ENCODE data around the gene LMNTD2.

Gene LMNTD2

DNA sequence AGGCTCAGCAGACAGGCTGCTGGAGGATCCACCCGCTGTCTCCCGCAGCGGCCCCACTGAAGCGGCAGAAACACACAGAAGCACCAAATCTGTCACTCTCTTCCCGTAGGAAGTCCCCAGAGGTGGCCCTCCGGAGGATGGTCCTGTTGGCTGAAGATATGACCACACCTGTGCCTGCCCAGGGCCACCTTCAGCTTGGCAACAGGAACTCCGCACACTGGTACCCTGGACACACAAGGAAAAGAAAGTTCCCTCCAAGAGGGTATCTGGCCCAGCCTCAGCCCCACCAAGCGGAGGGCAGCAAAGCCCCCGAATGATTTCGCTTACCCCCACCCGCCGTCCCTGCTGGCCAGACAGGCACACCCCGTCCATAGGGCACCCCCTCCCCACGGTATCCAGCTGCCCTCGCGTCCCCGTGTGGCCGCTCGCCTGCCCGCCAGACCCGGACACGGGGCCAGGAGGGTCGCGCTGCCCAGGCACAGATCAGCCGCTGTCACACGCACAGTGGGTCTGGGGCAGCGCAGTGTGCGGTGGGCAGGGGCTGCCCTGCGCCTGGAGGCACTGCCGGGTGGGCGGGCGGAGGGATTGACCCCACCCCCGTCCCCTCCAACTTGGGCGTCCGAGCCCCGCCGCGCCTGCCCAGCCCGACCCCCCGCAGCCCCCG lies 7.2 kb upstream of the LMNTD2 start:
- DNase-seq (ENCODE audit: low read depth) = no peak

DNA sequence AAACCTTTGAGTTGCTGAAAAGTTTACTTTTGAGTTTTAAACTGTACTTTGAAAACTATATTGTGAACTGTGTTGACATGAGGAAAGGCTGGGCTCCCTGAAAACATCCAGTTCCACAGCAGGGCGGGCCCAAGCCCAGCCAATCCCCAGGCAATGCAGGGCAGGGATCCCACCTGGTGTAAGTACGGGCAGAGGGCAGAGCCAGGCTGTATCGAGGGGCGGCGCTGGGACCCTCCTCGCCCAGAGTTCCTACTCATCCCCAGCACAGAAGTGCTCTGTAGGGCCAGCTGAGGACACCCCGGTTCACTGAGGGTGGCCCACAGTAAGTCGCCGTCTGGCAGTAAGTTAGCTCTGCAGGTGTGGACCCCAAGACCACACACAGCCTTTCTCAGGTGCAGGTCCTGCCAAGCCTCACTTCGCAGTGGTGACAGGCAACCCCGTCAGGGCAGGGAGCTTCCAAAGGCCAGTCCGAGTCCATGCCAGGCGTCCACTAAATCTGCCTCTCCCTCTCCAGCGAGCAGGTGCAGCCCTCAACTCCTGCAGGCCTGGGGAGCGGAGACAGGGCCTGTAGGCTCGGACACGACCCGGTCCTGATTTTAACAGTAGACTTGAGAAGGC lies 6.6 kb upstream of the LMNTD2 start:
- DNase-seq (ENCODE audit: low read depth) = no peak

DNA sequence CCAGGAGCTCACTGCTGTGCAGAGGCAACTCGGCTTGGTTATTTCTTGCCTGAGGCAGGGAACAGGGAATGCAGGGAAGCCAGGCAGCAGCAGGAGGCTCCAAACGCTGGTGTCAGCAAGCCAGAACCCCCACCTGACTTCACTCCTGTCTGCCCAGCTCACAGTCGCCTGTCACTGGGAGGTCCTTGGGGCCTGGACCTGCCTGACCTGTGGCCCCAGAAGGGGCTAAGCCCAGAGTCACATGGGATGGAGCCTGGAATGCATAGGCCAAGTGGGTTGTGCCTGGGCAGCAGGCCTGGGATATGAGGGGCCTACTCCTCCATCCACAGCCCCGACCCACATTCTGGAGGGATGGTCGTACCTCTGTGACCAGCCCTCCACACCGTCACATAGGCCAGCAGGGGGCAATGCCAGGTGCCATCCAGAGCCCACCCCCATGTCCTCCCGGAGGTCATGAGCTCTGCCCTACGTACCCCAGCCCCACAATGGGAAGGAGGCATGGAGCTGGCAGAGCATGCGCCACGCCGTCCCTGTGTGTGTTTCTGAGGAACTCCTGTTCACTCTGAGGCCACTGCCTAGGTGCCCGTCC lies 5.5 kb upstream of the LMNTD2 start:
- DNase-seq (ENCODE audit: low read depth) = no peak

DNA sequence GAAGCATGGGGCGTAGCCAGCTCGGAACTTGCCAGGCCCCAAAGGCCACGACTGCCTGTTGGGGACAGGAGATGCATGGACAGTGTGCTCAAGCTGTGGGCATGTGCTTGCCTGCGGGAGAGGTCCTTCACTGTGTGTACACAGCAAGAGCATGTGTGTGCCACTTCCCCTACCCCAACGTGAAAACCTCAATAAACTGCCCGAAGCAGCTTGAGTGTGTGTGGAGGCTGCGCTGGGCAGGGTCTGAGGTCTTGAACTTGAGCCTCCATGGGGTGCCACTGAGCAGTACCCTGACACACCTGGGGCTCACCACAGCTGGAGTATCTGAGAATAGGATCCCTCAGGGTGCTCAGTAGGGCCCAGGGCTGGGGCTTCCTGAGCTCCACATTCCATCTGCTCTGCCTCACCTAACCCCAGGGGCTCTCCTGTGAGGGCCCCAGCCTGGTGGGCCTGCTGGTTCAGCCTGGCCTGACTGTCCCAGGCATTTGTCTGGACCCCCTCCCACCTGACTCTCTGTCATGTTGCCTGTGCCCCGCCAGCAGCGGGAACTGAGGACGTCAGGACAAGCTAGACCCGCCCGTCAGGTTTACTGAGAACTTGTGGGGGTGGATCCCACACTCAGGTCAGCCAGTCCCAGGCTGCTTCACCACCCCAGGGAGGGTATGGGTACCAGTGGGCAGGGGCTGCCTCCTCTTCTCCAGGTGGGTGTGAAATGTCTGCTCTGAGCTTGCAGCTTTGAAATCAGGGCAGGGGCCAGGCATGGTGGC lies 3.5 kb upstream of the LMNTD2 start:
- DNase-seq (ENCODE audit: low read depth) = no peak

DNA sequence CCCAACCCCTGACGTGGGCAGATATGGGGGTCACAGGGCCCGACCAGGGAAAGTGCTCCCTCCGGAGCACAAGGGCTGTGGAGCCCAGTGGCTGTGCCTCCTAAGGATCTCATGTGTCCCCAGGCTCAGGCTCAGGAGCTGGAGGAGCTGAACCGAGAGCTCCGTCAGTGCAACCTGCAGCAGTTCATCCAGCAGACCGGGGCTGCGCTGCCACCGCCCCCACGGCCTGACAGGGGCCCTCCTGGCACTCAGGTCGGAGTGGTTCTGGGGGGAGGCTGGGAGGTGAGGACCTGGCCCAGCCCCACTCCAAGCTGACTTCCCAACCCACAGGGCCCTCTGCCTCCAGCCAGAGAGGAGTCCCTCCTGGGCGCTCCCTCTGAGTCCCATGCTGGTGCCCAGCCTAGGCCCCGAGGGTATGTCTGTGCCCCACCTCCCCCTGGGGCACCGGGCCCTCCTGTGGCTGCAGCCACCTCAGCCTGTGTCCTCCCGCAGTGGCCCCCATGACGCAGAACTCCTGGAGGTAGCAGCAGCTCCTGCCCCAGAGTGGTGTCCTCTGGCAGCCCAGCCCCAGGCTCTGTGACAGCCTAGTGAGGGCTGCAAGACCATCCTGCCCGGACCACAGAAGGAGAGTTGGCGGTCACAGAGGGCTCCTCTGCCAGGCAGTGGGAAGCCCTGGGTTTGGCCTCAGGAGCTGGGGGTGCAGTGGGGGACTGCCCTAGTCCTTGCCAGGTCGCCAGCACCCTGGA lies 2.7 kb upstream of the LMNTD2 start:
- DNase-seq (ENCODE audit: low read depth) = no peak

DNA sequence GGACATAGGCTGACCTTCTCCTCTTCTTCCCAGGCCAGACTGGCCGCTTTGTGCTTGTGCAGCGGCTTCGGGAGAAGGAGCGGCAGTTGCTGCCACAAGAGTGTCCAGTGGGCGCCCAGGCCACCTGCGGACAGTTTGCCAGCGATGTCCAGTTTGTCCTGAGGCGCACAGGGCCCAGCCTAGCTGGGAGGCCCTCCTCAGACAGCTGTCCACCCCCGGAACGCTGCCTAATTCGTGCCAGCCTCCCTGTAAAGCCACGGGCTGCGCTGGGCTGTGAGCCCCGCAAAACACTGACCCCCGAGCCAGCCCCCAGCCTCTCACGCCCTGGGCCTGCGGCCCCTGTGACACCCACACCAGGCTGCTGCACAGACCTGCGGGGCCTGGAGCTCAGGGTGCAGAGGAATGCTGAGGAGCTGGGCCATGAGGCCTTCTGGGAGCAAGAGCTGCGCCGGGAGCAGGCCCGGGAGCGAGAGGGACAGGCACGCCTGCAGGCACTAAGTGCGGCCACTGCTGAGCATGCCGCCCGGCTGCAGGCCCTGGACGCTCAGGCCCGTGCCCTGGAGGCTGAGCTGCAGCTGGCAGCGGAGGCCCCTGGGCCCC lies 1.6 kb upstream of the LMNTD2 start:
- no peak for DNase-seq (ENCODE audit: low read depth)

DNA sequence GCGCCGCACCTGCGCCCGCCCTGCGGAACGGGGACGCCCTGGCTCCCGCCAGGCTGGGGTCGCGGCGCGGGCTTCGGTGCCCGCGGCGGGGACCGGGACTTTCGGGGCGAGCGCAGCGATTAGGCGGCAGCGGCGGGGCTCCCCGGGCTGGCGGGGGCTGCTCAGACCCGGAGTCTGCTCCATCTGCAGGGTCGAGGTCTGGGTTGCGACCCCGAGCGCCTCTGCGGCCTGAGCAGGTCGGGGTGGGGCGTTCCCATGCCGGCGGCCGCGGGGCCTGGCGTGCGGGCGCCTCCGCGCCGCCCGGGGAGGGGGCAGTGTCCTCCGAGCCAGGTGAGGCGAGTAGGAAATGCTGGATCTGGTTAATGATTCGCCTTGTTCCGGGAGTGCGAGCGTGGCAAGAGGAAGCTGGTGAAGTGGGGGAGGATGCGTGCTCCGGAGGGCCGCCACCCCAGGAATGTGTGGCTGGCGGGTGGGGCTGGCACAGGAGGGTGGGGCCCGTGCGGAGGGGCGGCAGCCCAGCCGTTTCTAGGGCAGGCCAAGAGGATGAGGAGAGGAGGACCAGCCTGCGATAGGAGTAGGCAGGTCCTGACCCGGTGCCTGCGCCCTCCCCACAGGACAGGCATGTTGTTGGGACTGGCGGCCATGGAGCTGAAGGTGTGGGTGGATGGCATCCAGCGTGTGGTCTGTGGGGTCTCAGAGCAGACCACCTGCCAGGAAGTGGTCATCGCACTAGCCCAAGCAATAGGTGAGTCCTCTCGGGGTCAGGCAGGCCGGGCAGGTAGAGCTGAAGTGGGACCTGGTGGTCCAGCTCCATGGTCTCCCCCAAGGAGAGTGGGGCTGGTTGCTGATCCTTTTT lies 838 bp upstream of the LMNTD2 start:
- no peak for DNase-seq (ENCODE audit: low read depth)

DNA sequence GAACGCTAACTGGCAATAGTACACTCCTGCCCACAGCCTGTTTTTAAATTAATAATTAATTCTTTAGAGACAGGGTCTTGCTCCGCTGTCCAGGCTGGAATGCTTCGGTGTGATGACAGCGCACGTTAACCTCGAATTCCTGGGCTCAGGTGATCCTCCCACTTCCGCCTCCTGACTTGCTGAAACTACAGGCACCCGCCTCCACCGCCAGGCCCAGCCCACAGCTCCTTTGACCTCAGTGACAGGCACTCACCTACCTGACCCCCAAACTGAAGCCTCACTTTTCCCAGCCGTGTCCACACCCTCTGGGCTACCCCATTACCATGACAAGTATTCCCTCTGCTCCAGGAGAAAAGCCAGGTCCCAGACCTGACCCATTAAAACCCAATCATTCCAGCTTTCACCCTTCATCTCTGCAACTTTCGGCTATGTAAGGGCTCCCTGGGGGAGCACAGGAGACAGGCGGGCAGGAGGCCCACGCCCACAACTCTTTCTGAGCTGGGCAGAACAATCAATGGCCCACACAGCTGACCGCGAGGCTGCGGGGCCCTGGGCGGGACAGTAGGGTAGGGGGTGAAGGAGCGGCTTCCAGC lies 730 bp downstream of the LMNTD2 start:
- DNase-seq (ENCODE audit: low read depth) = no peak

DNA sequence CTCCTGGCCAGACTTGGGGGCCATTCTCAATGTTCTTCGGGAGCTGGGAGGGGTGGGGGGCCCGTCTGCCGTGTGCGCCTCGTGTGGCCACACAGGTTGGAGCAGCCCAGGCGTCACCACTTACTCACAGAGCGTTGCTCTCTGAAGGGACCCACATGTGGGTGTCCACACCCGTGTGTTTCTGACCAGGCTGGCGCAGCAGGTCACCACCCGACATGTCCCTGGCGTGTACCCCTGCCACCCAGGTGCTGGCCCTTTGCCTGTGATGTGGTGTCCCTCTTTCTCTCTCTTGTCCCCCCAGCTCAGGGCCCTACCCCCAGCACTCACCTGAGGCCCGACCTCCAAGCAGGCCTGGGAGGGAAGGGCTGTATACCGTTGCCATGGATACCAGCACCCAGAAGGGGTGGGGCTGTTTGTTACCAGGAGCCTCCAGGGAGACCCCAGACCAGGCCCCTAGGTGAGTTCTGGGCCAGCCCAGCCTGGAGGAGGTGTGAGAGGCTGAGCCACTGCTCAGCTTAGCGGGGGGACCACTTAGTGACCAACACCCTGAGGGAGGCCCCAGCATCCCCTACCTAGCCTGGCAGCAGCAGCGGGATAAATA lies 1.4 kb downstream of the LMNTD2 start:
- no peak for DNase-seq (ENCODE audit: low read depth)

DNA sequence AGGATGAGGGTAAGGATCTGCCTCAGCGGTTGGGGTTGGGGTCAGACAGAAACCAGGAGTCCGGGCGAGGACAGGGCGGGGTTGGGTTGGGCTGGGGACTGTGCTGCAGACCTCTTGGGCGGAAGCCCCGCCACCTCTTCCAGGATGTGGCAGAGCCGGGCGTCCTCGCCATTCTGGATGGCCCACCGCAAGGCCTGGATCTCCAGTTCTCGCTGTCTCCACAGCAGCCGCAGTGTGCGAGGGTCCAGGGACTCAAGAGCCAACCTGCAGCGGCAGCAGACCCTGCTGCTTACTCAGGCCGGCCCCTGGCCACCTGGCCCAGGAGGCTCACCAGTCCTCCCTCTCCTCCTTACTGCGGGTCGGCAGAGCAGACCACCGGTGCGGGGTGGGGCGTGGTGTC lies 2.0 kb downstream of the LMNTD2 start:
- DNase-seq (ENCODE audit: low read depth) = no peak

DNA sequence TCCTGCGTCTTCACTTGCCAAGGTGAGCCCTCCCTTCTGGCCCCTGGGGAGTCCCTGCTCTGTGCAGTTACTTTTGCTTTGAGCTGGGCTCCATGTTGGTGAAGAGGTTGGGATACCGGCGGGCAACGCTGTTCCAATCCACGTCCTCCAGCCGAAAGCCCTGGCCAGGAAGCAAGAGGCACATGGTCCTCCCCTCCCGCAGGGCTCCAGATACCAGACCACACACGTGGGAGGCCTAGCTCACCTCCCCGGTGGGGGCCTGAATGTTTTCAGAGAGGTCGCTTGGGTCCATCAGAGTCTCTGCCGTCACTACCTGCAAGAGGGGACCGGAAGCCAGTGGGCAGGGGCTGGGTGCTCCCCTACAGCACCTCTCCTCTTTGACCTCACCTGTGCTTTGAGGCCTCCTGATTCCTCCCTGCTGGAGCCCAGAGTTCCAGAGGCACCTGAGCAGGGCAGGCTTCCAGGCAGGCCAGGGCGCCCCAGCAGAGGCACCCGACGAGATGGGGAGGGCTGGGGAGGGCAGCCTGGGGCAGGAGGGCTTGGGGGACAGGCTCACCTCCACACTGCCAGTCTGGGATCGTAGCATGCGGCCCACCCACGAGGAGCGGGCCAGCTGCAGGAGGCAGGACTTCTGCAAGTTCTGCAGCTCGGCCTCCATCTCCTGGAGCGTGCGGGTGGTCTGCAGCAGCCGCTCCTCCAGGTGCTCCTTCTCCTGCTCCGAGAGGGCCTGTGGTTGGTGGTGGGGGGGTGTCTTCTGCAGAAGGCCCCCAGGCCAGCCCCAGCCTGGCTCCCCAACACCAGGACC lies 3.0 kb downstream of the LMNTD2 start:
- DNase-seq (ENCODE audit: low read depth) = no peak

DNA sequence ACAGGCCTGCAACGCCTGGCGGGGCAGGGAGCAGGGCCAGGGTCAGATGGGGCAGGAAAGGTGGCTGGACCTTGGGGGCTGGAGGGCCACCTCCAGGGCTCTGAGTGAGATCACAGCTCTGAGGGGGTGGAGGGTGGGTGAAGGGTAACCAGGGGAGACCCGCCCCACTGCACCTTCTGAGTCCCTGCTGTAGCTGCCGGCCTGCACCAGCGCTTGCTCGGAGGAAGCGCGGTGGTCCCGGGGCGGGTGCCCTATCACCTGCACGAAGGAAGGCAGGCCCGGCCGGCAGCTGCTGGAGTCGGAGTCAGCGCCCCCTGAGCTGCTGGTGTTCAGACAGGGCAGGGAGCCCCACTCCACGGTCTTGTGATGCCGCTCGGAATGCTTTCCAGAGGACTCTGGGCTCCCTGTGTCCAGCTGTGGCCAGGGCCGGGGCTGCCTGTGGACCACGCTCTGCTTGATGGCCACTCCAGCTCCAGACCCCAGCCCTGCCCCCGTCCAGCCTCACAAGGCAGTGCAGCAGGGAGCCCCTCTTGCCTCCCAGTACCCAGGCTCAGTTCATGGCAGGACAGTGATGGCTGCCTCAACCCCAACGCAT lies 3.8 kb downstream of the LMNTD2 start:
- no peak for DNase-seq (ENCODE audit: low read depth)

DNA sequence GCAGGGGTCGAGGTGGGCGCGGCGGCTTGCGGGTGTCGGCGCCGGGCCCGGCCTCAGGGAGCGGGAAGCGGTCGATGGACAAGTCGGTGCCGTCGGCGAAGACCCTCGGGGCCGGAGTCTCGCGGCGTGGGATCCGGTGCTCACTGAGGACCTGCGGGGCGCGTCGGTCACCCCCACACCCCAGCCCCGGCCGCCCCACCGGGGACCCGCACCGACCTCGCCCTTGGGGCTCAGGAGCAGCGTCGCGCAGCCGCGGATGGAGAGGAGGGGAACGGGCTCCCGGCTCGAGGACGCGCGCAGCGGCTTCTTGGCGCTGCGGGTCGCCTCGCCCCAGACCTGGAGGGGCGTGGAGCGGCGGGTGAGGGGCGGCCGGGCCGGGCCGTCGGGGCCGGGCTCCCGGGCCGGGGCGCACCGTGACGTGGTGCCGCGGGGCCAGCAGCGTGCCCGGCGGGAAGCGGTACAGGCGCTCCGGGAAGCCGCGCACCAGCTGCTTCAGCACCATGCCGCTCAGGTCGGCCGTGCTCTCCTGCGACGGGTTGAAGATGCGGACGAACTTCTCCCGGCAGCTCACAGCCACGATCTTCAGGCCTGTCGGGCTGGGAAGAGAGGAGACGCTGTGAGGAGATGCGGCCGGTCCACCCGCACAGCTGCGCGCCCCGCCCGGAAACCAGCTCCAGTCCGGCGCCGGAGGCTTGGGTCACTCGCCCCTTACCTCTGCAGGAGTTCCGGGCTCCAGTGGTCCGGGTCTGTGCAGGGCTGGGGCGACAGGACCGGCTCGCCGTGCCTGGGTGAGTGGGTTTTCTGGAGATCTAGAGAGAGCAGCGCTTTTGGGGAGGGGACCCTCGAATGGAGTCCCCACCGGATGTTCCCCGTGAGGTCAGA lies 4.5 kb downstream of the LMNTD2 start:
- no peak for DNase-seq (ENCODE audit: low read depth)

DNA sequence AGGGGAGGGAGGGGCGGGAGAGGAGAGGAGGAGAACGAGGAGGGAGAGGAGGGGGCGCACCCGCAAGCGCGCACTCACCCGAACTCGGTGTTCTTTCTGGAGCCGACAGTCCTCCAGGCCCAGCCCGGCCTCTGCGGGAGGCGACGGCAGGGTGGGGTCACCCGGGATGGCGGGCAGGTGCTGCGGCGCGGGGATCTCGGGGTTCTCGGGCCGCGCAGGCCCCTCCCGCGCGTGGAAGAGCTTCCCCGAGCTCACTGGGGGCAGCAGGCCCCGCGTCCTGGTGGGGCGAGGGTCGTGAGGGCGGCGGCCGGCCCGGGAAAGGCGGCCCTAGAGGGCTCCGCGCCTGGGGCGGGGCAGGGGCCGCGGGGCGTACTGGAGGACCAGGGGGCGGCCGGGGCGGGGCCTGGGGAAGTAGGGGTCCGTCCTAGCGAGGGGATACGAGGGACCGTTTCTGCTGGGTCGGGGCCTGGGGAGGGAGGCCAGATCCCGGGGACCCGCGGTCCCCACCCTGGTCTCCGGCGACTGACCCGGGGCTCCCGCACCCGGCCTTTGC lies 5.2 kb downstream of the LMNTD2 start:
- DNase-seq (ENCODE audit: low read depth) = no peak

DNA sequence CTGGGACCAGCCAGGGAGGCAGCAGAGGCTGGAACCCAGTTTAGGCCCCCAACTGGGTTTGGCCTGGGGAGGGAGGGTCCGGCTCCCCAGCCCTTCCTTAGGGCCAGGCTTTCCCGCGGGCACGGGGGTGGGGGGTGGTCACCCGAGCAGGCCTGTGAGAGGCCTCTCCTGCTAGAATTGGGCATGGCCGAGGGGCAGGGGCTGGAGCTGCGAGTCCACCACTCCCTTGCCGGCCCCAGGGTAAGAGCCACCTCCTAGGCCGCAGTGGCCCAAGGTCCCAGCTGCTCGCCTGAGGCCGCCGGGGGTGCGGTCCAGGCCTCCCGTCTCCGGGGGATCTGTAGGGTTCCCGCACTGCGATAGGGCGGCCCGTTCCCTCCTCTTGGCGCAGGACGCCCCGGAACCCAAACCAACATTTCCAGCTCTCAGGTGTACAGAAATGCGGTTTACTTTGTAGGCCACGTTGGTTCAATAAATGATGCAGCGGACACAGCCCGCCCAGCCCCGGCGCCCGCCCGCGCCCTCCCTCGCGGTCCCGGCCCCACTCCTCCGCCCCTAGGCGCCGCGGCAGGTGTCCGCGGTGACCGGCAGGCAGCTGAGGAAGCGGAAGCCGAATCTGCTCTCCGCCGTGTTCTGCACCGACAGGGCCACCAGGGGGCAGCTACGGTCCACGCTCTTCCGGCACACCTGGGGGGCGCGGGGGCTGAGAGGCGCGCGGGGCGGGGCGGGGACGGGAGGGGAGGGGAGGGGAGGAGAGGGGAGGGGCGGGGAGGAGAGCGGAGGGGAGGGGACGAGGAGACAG lies 5.9 kb downstream of the LMNTD2 start:
- DNase-seq (ENCODE audit: low read depth) = no peak

DNA sequence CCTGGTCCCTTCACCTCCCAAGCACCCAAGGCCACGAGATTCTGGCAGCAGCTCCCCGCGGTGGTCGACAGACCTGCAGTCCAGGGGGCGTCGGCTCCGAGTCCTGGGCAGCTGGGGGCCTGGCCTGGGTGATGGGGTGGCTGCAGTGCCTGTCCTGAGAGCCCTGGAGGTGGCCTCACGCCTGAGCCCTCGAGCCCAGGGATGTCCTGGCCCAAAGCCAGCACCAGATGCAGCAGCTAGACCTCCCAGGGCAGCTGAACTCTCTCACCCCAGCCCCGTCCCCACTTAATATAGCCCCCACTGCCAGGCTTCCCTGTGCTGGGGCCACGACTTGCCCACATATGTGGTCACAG lies 6.6 kb downstream of the LMNTD2 start:
- DNase-seq (ENCODE audit: low read depth) = no peak

Measured in fibroblast of gingiva (primary cell).